H1 (cell line): Measurements from ENCODE around the gene FAM193B. TPM values are rescaled to one million over a fixed set of nuclear protein-coding genes. Genes with fewer than 3 reads are reported as not detected.

ENCODE experiments used
- CTCF ChIA-PET: fragments of 300-600 bp; sonication (Branson Sonifier 250); formaldehyde crosslinking; loops from one replicate; lab custom pipeline; 2021; ENCODE audit not compliant: partially characterized antibody; lab: Charles Lee
- POLR2A ChIA-PET: fragments of 300-600 bp; sonication (Branson Sonifier 250); formaldehyde crosslinking; loops from one replicate; lab custom pipeline; 2021; ENCODE audit warnings: inconsistent platforms; ENCODE audit not compliant: partially characterized antibody; lab: Charles Lee
- DNase-seq, 2 experiments: peaks; one replicate each; pipeline versions ENCODE4 v3.0.0 to v3.0.0-alpha.2; 2010 to 2022; ENCODE audit warnings: low spot score in 2 of 2, low read depth in 1 of 2, mixed read lengths in 1 of 2
- FAIRE-seq: peaks from 2 replicates; lab custom pipeline; 2011; peaks lifted over from hg19 to GRCh38; lab: Jason Lieb, UNC
- H2AFZ ChIP-seq: 2 replicates; pipeline ENCODE4 v1.8.1; 2012; ENCODE audit warnings: low read length, inconsistent platforms
- H2AK5ac ChIP-seq: 2 replicates; pipeline ENCODE4 v1.6.1; 2013; ENCODE audit warnings: low read depth, low read length
- H2BK120ac ChIP-seq: replicated peaks from 2 replicates; pipeline ENCODE3; 2013; ENCODE audit warnings: low read depth, low read length, inconsistent platforms
- H2BK12ac ChIP-seq: 2 replicates; pipeline ENCODE4 v1.6.1; 2013; ENCODE audit warnings: low read depth, low read length
- H2BK15ac ChIP-seq: 2 replicates; pipeline ENCODE4 v1.6.1; 2013; ENCODE audit warnings: low read length
- H2BK20ac ChIP-seq: 2 replicates; pipeline ENCODE4 v1.6.1; 2013; ENCODE audit warnings: low read length
- H2BK5ac ChIP-seq: 2 replicates; pipeline ENCODE4 v1.6.1; 2013; ENCODE audit warnings: low read depth, low read length
- H3K14ac ChIP-seq: 2 replicates; pipeline ENCODE4 v1.6.1; 2013; ENCODE audit warnings: inconsistent platforms; ENCODE audit not compliant: insufficient read length
- H3K18ac ChIP-seq: 2 replicates; pipeline ENCODE4 v1.6.1; 2013; ENCODE audit warnings: low read length; ENCODE audit errors: extremely low read depth
- H3K23ac ChIP-seq: 2 replicates; pipeline ENCODE4 v1.6.1; 2013; ENCODE audit warnings: inconsistent platforms; ENCODE audit not compliant: insufficient read length
- H3K23me2 ChIP-seq: 2 replicates; pipeline ENCODE4 v1.6.1; 2013; ENCODE audit warnings: low read depth, low read length
- H3K27ac ChIP-seq: 2 replicates; pipeline ENCODE4 v1.6.1; 2011; ENCODE audit warnings: low read depth, low read length, inconsistent platforms
- H3K27me3 ChIP-seq, 4 experiments: replicated peaks in 1 of 4; 1 replicate in 1 of 4; 2 replicates in 3 of 4; pipeline versions ENCODE4 v1.6.1 to v1.8.1; 2011 to 2013; ENCODE audit warnings: low read length in 3 of 4, mild to moderate bottlenecking in 3 of 4, inconsistent platforms in 2 of 4, mixed read lengths in 2 of 4, moderate library complexity in 1 of 4; ENCODE audit not compliant: control insufficient read depth in 3 of 4, insufficient read depth in 3 of 4; ENCODE audit errors: extremely low read depth in 1 of 4
- H3K36me3 ChIP-seq, 4 experiments: 2 replicates each; pipeline versions ENCODE4 v1.6.1 to v1.8.1; 2011 to 2013; ENCODE audit warnings: mild to moderate bottlenecking in 4 of 4, low read length in 3 of 4, moderate library complexity in 2 of 4, control low read depth in 1 of 4, inconsistent platforms in 1 of 4; ENCODE audit not compliant: insufficient read depth in 4 of 4, control insufficient read depth in 2 of 4
- H3K4ac ChIP-seq: replicated peaks from 2 replicates; pipeline ENCODE3; 2013; ENCODE audit warnings: low read length, low read depth, mixed read lengths, inconsistent platforms; ENCODE audit not compliant: insufficient read length
- H3K4me1 ChIP-seq, 4 experiments: replicated peaks in 1 of 4; 1 replicate in 1 of 4; 2 replicates in 3 of 4; pipeline versions ENCODE4 v1.6.1 to v1.8.1; 2011 to 2013; ENCODE audit warnings: low read length in 3 of 4, inconsistent platforms in 2 of 4, mixed read lengths in 1 of 4; ENCODE audit not compliant: insufficient read depth in 4 of 4, control insufficient read depth in 3 of 4
- H3K4me2 ChIP-seq, 2 experiments: 2 replicates each; pipeline versions ENCODE4 v1.6.1 to v1.8.1; 2011 to 2013; ENCODE audit warnings: low read depth in 2 of 2, low read length in 2 of 2, control low read depth in 1 of 2, inconsistent platforms in 1 of 2, mild to moderate bottlenecking in 1 of 2; ENCODE audit not compliant: insufficient read depth in 1 of 2
- H3K4me3 ChIP-seq, 4 experiments: fragments of 200-600, 300-600 bp in 1 of 4; sonication (generic), shearing (Covaris generic), sonication (Bioruptor Twin) in 1 of 4; 2 replicates each; pipeline versions ENCODE4 v1.5.1 to v1.8.1; 2011 to 2016; ENCODE audit warnings: low read length in 4 of 4, low read depth in 3 of 4, control low read depth in 2 of 4, inconsistent platforms in 2 of 4, mild to moderate bottlenecking in 2 of 4, mixed read lengths in 1 of 4, moderate library complexity in 1 of 4; ENCODE audit not compliant: insufficient read depth in 2 of 4; ENCODE audit errors: extremely low read depth in 1 of 4
- H3K56ac ChIP-seq: replicated peaks from 2 replicates; pipeline ENCODE3; 2013; ENCODE audit warnings: low read depth, mild to moderate bottlenecking, mixed read lengths, low read length, inconsistent platforms; ENCODE audit not compliant: insufficient read length
- H3K79me1 ChIP-seq: 2 replicates; pipeline ENCODE4 v1.6.1; 2013; ENCODE audit warnings: low read depth, low read length, control low read depth
- H3K79me2 ChIP-seq, 2 experiments: 2 replicates each; pipeline versions ENCODE4 v1.6.1 to v1.8.1; 2012 to 2013; ENCODE audit warnings: low read length in 2 of 2, mild to moderate bottlenecking in 2 of 2, inconsistent platforms in 1 of 2; ENCODE audit not compliant: insufficient read depth in 2 of 2, control insufficient read depth in 1 of 2
- H3K9ac ChIP-seq, 4 experiments: replicated peaks in 1 of 4; 1 replicate in 1 of 4; 2 replicates in 3 of 4; pipeline versions ENCODE4 v1.6.1 to v1.8.1; 2011 to 2013; ENCODE audit warnings: low read depth in 3 of 4, low read length in 3 of 4, control low read depth in 2 of 4, mild to moderate bottlenecking in 2 of 4, moderate library complexity in 2 of 4, inconsistent platforms in 1 of 4; ENCODE audit errors: extremely low read depth in 1 of 4
- H3K9me3 ChIP-seq, 2 experiments: 2 replicates each; pipeline versions ENCODE4 v1.6.1 to v1.8.1; 2012 to 2013; ENCODE audit warnings: mild to moderate bottlenecking in 2 of 2, moderate library complexity in 2 of 2, control low read depth in 1 of 2, inconsistent platforms in 1 of 2, low read depth in 1 of 2, low read length in 1 of 2, mixed read lengths in 1 of 2; ENCODE audit not compliant: insufficient read depth in 2 of 2
- H4K20me1 ChIP-seq, 2 experiments: replicated peaks in 1 of 2; 2 replicates each; pipeline versions ENCODE3 to v1.8.1; 2011 to 2013; ENCODE audit warnings: inconsistent platforms in 2 of 2, low read length in 2 of 2, mild to moderate bottlenecking in 1 of 2; ENCODE audit not compliant: insufficient read depth in 2 of 2, control insufficient read depth in 1 of 2
- H4K5ac ChIP-seq: 2 replicates; pipeline ENCODE4 v1.6.1; 2013; ENCODE audit warnings: low read length, low read depth, mixed read lengths, inconsistent platforms; ENCODE audit not compliant: insufficient read length
- H4K8ac ChIP-seq: 2 replicates; pipeline ENCODE4 v1.8.0; 2013; ENCODE audit warnings: mild to moderate bottlenecking, moderate library complexity, low read length, inconsistent platforms; ENCODE audit not compliant: insufficient read depth; ENCODE audit errors: extremely low read depth
- H4K91ac ChIP-seq: replicated peaks from 2 replicates; pipeline ENCODE3; 2013; ENCODE audit warnings: low read length, mixed read lengths, inconsistent platforms; ENCODE audit not compliant: insufficient read length
- ASH2L ChIP-seq: fragments of 200-600, 300-600 bp; sonication (generic); IDR thresholded peaks from one replicate; pipeline ENCODE4 v1.7.1; 2017; ENCODE audit warnings: low read length
- CTBP2 ChIP-seq: IDR thresholded peaks from 2 replicates; pipeline ENCODE4 v1.7.0; 2011; ENCODE audit warnings: borderline replicate concordance, mild to moderate bottlenecking, moderate library complexity, mixed read lengths, low read length; ENCODE audit not compliant: insufficient read depth, insufficient read length
- EGR1 ChIP-seq: IDR thresholded peaks from 2 replicates; pipeline ENCODE4 v1.6.1; 2011; ENCODE audit warnings: low read depth, low read length, borderline replicate concordance
- EP300 ChIP-seq, 2 experiments: IDR thresholded peaks; 1 replicate in 1 of 2; 2 replicates in 1 of 2; pipeline ENCODE4 v1.6.1; 2011 to 2012; ENCODE audit warnings: low read depth in 2 of 2, low read length in 2 of 2, mild to moderate bottlenecking in 2 of 2, borderline replicate concordance in 1 of 2, inconsistent platforms in 1 of 2, moderate library complexity in 1 of 2
- EZH2 ChIP-seq: fragments of 200-600 bp; sonication (generic); IDR thresholded peaks from 2 replicates; pipeline ENCODE4 v1.7.1; 2012; ENCODE audit warnings: low read depth, mild to moderate bottlenecking, moderate library complexity, low read length, inconsistent platforms; ENCODE audit not compliant: severe bottlenecking
- JUND ChIP-seq: IDR thresholded peaks from 2 replicates; pipeline ENCODE4 v1.6.1; 2011; ENCODE audit warnings: mild to moderate bottlenecking, improper control_type of control experiment, low read length
- KDM4A ChIP-seq: IDR thresholded peaks from one replicate; pipeline ENCODE4 v1.7.1; 2012; ENCODE audit warnings: low read depth, mild to moderate bottlenecking, moderate library complexity, low read length, inconsistent platforms; ENCODE audit not compliant: severe bottlenecking
- RBBP5 ChIP-seq: IDR thresholded peaks from 2 replicates; pipeline ENCODE4 v1.7.1; 2012; ENCODE audit warnings: low read depth, mild to moderate bottlenecking, inconsistent platforms, low read length, moderate library complexity, borderline replicate concordance
- RXRA ChIP-seq: IDR thresholded peaks from 2 replicates; pipeline ENCODE4 v1.6.1; 2011; ENCODE audit warnings: low read depth, mild to moderate bottlenecking, low read length, moderate library complexity; ENCODE audit not compliant: insufficient read depth
- SIN3A ChIP-seq, 2 experiments: IDR thresholded peaks in 1 of 2; conservative IDR thresholded peaks in 1 of 2; 2 replicates each; pipeline ENCODE4 v1.6.1; 2011 to 2012; ENCODE audit warnings: low read length in 2 of 2, improper control_type of control experiment in 1 of 2, low read depth in 1 of 2, mild to moderate bottlenecking in 1 of 2
- SUZ12 ChIP-seq: fragments of 200-600 bp; sonication (generic); IDR thresholded peaks from 2 replicates; pipeline ENCODE4 v1.6.1; 2012; ENCODE audit warnings: mild to moderate bottlenecking, inconsistent platforms, low read length, moderate library complexity, mixed read lengths
- TBP ChIP-seq: IDR thresholded peaks from 2 replicates; pipeline ENCODE4 v1.6.1; 2011; ENCODE audit warnings: low read depth, low read length, improper control_type of control experiment
- TEAD4 ChIP-seq: IDR thresholded peaks from 2 replicates; pipeline ENCODE4 v1.6.1; 2012; ENCODE audit warnings: low read depth, low read length, inconsistent platforms, mixed read lengths
- WGBS, 2 experiments: shearing (Covaris generic) in 1 of 2; methylation state at CpG; one replicate each; pipeline versions ENCODE4 v1.1.6 to v1.1.7; 2013 to 2015; ENCODE audit warnings: low lambda C conversion rate in 2 of 2, mixed read lengths in 2 of 2, inconsistent platforms in 1 of 2, low coverage in 1 of 2, missing lambda C conversion rate in 1 of 2; ENCODE audit not compliant: insufficient replicate concordance in 2 of 2, insufficient coverage in 1 of 2, insufficient read length in 1 of 2; ENCODE audit errors: extremely low coverage in 1 of 2, missing lambda C conversion rate in 1 of 2; 5-methylcytosine and 5-hydroxymethylcytosine counted together
- polyA plus RNA-seq, 7 experiments: library from polyadenylated mRNA; depleted of rRNA in 3 of 7; stranded (reverse) in 5 of 7; unstranded in 2 of 7; fragments of >200 nt in 5 of 7; fragments of 200-250 nt in 2 of 7; gene quantifications; 1 replicate in 5 of 7; 2 replicates in 1 of 7; 4 replicates in 1 of 7; pipeline versions ENCODE4 v1.2.1 to v1.2.3, GENCODE V29; 2011 to 2013; ENCODE audit warnings: missing spikeins in 2 of 7, mixed read lengths in 2 of 7
- total RNA-seq: library from RNA; stranded (reverse); fragmentation: NEBNext Ultra II Directional; extraction: Animal tissue kit (Norgen Biotek cat#: 25700); gene quantifications from 2 replicates; pipeline ENCODE4 v1.2.1, GENCODE V29; 2021

FAM193B gene
- total and polyA plus RNA-seq, 2 of the 8 experiments (the other 6 are each of a cell fraction or from before 2014, with no cell fraction given), result 49.9 to 69.8 TPM

GRCh38 chr5:177526791-177527190 is 27.6 kb downstream of the FAM193B start:
- no peak overlapping the region for H2BK5ac ChIP-seq
- H2BK120ac ChIP-seq, result no peak overlapping the region
- 88% methylated on average over 6 of the region's 6 CpGs; no CpG with 5 or more reads in 1 of the 2 experiments for WGBS, 2 experiments
- H2BK15ac ChIP-seq, result no peak overlapping the region
- ChIA-PET CTCF (interaction anchor here (1.3 to 2.0 kb wide), 3 partner anchors 10 to 23 kb away, joined by 3 to 5 read pairs (median 5); no protein-coding TSS in a partner anchor), POLR2A (interaction anchor here (1.5 to 1.6 kb wide), 2 partner anchors 10 to 12 kb away, joined by 4 to 7 read pairs; no protein-coding TSS in a partner anchor)
- no peaks in the 10 kb centered on the region for H3K9me3 ChIP-seq
- H3K9ac ChIP-seq, result no peak overlapping the region
- no peak overlapping the region for H4K8ac ChIP-seq
- no peak for FAIRE-seq
- no peak overlapping the region for H3K4ac ChIP-seq
- no peak overlapping the region for H4K5ac ChIP-seq
- no peaks in the 10 kb centered on the region; a peak in 1 of 4 replicates for H3K79me2 ChIP-seq
- no peak overlapping the region for H4K91ac ChIP-seq
- H3K14ac ChIP-seq, result no peak overlapping the region
- no peak overlapping the region for H2AK5ac ChIP-seq
- H3K36me3 ChIP-seq, result peaks cover 28 to 70% (median 43%) of the 10 kb centered on the region in 4 experiments; a peak in 7 of 8 replicates
- no peak for DNase-seq
- no peaks in the 10 kb centered on the region for H3K4me1 ChIP-seq
- H3K4me2 ChIP-seq, result no peak overlapping the region
- no peak overlapping the region for H3K27ac ChIP-seq
- no peak overlapping the region for H2BK20ac ChIP-seq
- peaks cover 9% of the 10 kb centered on the region in 2 experiments for H4K20me1 ChIP-seq
- H3K23me2 ChIP-seq, result no peaks in the 10 kb centered on the region
- H3K27me3 ChIP-seq, result no peaks in the 10 kb centered on the region
- H3K79me1 ChIP-seq, result peaks cover 3% of the 10 kb centered on the region; the same call in 1 of the 2 replicates
- no peak overlapping the region for H3K23ac ChIP-seq
- H3K56ac ChIP-seq, result no peak overlapping the region
- H2BK12ac ChIP-seq, result no peak overlapping the region
- no peak overlapping the region for H3K18ac ChIP-seq
- H3K4me3 ChIP-seq, result no peak overlapping the region
- H2AFZ ChIP-seq, result no peak overlapping the region
- TF ChIP-seq SIN3A (conservative IDR thresholded peaks at IDR 0.05 in 1 of 2, IDR thresholded peaks at IDR 0.05 in 1 of 2; ENCODE audit: low read depth in 1 of 2, low read length in 2 of 2), result no peak
- no peak for TF ChIP-seq TEAD4
- no peak for TF ChIP-seq JUND
- TF ChIP-seq CTBP2, result no peak
- no peak for TF ChIP-seq RXRA
- no peak for TF ChIP-seq EGR1
- TF ChIP-seq TBP, result no peak
- TF ChIP-seq EZH2, result no peak
- no peak for TF ChIP-seq RBBP5
- TF ChIP-seq ASH2L, result no peak
- TF ChIP-seq SUZ12, result no peak
- TF ChIP-seq KDM4A, result no peak
- no peak for TF ChIP-seq EP300 (IDR thresholded peaks at IDR 0.05; ENCODE audit: borderline replicate concordance in 1 of 2, low read depth in 2 of 2, low read length in 2 of 2)
